Lower leg skin (tissue), 3 donors: Measurements from ENCODE around the gene SAMD5.

Experiments used
- CTCF ChIP-seq, 3 donors: fragments of 450-650 bp; IDR thresholded peaks; one replicate each; pipeline ENCODE4 v1.5.1; 2016; ENCODE audit warnings: antibody characterized with exemption in 3 of 3, mild to moderate bottlenecking in 3 of 3, moderate library complexity in 2 of 3
- POLR2A ChIP-seq, 2 donors: fragments of 450-650 bp; IDR thresholded peaks; one replicate each; pipeline ENCODE4 v1.6.1; 2016 to 2017; ENCODE audit warnings: antibody characterized with exemption in 2 of 2, mild to moderate bottlenecking in 1 of 2, moderate library complexity in 1 of 2

GRCh38 chr6:147560670-147561069 lies 52.2 kb downstream of the SAMD5 start:
- no peak for TF ChIP-seq CTCF (IDR thresholded peaks at IDR 0.05)
- TF ChIP-seq POLR2A (IDR thresholded peaks at IDR 0.05): no peak
